HL-60 (cell line): ENCODE measurements around the gene PNPLA6.

ENCODE experiments used
- GABPA ChIP-seq: IDR thresholded peaks from 2 replicates; pipeline ENCODE4 v1.6.1; 2012; ENCODE audit warnings: low read depth
- POLR2AphosphoS5 ChIP-seq: IDR thresholded peaks from 2 replicates; pipeline ENCODE4 v1.6.1; 2012; ENCODE audit warnings: low read depth
- TF ChIP-seq, protein P1 (sequence below): IDR thresholded peaks from one replicate; pipeline ENCODE4 v1.5.1; 2011; ENCODE audit warnings: low read length, control low read depth, inconsistent platforms; ENCODE audit not compliant: insufficient read depth
- TF ChIP-seq, protein P2 (sequence below): IDR thresholded peaks from 2 replicates; pipeline ENCODE4 v1.6.1; 2012; ENCODE audit warnings: low read depth; ENCODE audit not compliant: insufficient replicate concordance

GRCh38 chr19:7575434-7576040 lies 40.0 kb downstream of the PNPLA6 start:
- no peak for TF ChIP-seq POLR2AphosphoS5
- TF ChIP-seq, protein P1, sequence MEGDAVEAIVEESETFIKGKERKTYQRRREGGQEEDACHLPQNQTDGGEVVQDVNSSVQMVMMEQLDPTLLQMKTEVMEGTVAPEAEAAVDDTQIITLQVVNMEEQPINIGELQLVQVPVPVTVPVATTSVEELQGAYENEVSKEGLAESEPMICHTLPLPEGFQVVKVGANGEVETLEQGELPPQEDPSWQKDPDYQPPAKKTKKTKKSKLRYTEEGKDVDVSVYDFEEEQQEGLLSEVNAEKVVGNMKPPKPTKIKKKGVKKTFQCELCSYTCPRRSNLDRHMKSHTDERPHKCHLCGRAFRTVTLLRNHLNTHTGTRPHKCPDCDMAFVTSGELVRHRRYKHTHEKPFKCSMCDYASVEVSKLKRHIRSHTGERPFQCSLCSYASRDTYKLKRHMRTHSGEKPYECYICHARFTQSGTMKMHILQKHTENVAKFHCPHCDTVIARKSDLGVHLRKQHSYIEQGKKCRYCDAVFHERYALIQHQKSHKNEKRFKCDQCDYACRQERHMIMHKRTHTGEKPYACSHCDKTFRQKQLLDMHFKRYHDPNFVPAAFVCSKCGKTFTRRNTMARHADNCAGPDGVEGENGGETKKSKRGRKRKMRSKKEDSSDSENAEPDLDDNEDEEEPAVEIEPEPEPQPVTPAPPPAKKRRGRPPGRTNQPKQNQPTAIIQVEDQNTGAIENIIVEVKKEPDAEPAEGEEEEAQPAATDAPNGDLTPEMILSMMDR = no peak
- TF ChIP-seq, protein P2, sequence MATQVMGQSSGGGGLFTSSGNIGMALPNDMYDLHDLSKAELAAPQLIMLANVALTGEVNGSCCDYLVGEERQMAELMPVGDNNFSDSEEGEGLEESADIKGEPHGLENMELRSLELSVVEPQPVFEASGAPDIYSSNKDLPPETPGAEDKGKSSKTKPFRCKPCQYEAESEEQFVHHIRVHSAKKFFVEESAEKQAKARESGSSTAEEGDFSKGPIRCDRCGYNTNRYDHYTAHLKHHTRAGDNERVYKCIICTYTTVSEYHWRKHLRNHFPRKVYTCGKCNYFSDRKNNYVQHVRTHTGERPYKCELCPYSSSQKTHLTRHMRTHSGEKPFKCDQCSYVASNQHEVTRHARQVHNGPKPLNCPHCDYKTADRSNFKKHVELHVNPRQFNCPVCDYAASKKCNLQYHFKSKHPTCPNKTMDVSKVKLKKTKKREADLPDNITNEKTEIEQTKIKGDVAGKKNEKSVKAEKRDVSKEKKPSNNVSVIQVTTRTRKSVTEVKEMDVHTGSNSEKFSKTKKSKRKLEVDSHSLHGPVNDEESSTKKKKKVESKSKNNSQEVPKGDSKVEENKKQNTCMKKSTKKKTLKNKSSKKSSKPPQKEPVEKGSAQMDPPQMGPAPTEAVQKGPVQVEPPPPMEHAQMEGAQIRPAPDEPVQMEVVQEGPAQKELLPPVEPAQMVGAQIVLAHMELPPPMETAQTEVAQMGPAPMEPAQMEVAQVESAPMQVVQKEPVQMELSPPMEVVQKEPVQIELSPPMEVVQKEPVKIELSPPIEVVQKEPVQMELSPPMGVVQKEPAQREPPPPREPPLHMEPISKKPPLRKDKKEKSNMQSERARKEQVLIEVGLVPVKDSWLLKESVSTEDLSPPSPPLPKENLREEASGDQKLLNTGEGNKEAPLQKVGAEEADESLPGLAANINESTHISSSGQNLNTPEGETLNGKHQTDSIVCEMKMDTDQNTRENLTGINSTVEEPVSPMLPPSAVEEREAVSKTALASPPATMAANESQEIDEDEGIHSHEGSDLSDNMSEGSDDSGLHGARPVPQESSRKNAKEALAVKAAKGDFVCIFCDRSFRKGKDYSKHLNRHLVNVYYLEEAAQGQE = no peak
- no peak for TF ChIP-seq GABPA
